ENCODE results near the gene PI4KA.

- no peak for TF ChIP-seq CTCF (IDR thresholded peaks at IDR 0.05)
- no peak for TF ChIP-seq REST (IDR thresholded peaks at IDR 0.05; ENCODE audit: insufficient read depth in 1 of 2, low read depth in 2 of 2, low read length in 1 of 2)
- no peak for TF ChIP-seq POLR2AphosphoS5 (IDR thresholded peaks at IDR 0.05; ENCODE audit: low read depth, low read length)
Observed at GRCh38 chr22:20787746-20788626, 70.6 kb downstream of the PI4KA start.
